ENCODE measurements around the gene WDR86.

DNA sequence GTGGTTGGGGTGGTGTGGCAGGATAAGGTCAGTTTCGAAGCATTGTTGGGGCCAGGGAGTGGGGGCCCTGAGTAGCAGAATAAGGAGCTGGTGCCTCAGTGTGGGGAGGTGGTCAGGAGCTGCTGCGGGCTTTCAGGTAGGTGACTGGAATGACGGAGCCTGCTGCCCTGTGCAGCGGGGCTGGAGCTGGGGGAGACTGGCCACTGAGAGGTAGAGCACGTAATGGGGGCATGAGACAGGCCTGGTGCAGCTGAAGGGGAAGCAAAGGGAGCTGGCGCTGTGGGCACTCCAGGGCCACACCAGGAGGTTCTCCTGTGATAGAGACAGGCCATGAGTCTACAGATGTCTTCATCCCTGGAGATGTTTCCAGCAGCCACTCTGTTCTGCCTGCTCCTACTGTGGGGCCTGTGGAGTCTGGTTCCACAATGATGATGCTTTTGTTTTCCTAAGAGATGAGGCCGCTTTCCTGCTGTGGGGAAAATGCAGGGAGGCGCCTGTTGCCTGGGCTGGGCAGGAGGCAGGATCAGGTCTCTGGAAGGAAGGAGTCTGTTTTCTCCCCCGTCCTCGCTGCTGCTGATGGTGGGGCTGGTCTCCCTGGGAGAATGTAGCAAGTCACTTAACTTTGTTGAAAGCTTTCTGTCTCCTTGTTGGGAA, 37.1 kb downstream of the WDR86 start:
- TF ChIP-seq POLR2A (IDR thresholded peaks at IDR 0.05; ENCODE audit: low read depth, low read length) (no peak), POLR2AphosphoS5 (IDR thresholded peaks at IDR 0.05; ENCODE audit: low read depth, low read length) (no peak), TAF1 (IDR thresholded peaks at IDR 0.05; ENCODE audit: borderline replicate concordance, low read depth, low read length) (no peak)
